MM.1S (cell line): ENCODE data around the gene DOK3.

Source experiments
- DNase-seq: peaks from one replicate; pipeline ENCODE4 v3.0.0-alpha.2; 2015
- H2AFZ ChIP-seq: fragments of 300-600 bp; sonication (generic); 2 replicates; pipeline ENCODE4 v1.6.0; 2016; ENCODE audit warnings: antibody characterized with exemption, low read length
- H3F3A ChIP-seq: fragments of 300-600 bp; sonication (generic); 2 replicates; pipeline ENCODE4 v1.6.1; 2016; ENCODE audit warnings: mild to moderate bottlenecking, antibody characterized with exemption, low read length, moderate library complexity, mixed read lengths; ENCODE audit not compliant: insufficient read depth
- H3K27ac ChIP-seq: fragments of 300-600 bp; sonication (generic); 2 replicates; pipeline ENCODE4 v1.5.1; 2016; ENCODE audit warnings: mild to moderate bottlenecking, low read length
- H3K27me3 ChIP-seq: fragments of 300-600 bp; sonication (generic); replicated peaks from 2 replicates; pipeline ENCODE4 v1.6.0; 2016; ENCODE audit warnings: low read length; ENCODE audit not compliant: insufficient read depth
- H3K36me3 ChIP-seq: fragments of 300-600 bp; sonication (generic); replicated peaks from 2 replicates; pipeline ENCODE4 v1.6.1; 2016; ENCODE audit warnings: mild to moderate bottlenecking, low read length, mixed read lengths; ENCODE audit not compliant: insufficient read depth
- H3K4me1 ChIP-seq: fragments of 300-600 bp; sonication (generic); 2 replicates; pipeline ENCODE4 v1.6.1; 2016; ENCODE audit warnings: low read length, mixed read lengths
- H3K4me2 ChIP-seq: fragments of 300-600 bp; sonication (generic); 2 replicates; pipeline ENCODE4 v1.6.0; 2016; ENCODE audit warnings: low read depth, low read length
- H3K4me3 ChIP-seq: fragments of 300-600 bp; sonication (generic); 2 replicates; pipeline ENCODE4 v1.5.1; 2016; ENCODE audit warnings: low read length, mixed read lengths
- H3K79me2 ChIP-seq: fragments of 300-600 bp; sonication (generic); 2 replicates; pipeline ENCODE4 v1.6.1; 2016; ENCODE audit warnings: mixed run types, low read length, mixed read lengths
- H3K9ac ChIP-seq: fragments of 300-600 bp; sonication (generic); 2 replicates; pipeline ENCODE4 v1.6.1; 2016; ENCODE audit warnings: low read length, mixed read lengths
- H3K9me2 ChIP-seq: fragments of 300-600 bp; sonication (generic); replicated peaks from 2 replicates; pipeline ENCODE4 v1.6.1; 2016; ENCODE audit warnings: mild to moderate bottlenecking, low read length, mixed read lengths; ENCODE audit not compliant: insufficient read depth
- H3K9me3 ChIP-seq: fragments of 300-600 bp; sonication (generic); replicated peaks from 2 replicates; pipeline ENCODE4 v1.6.1; 2016; ENCODE audit warnings: mild to moderate bottlenecking, low read length, mixed read lengths; ENCODE audit not compliant: insufficient read depth
- H4K20me1 ChIP-seq: fragments of 300-600 bp; sonication (generic); 2 replicates; pipeline ENCODE4 v1.6.1; 2016; ENCODE audit warnings: mild to moderate bottlenecking, low read length, moderate library complexity, mixed read lengths; ENCODE audit not compliant: insufficient read depth
- EZH2 ChIP-seq: fragments of 300-600 bp; sonication (generic); optimal IDR thresholded peaks from 2 replicates; pipeline ENCODE3; 2017; ENCODE audit warnings: low read depth, mild to moderate bottlenecking, antibody characterized with exemption, low read length, mixed read lengths
- EZH2phosphoT487 ChIP-seq: fragments of 300-600 bp; sonication (generic); IDR thresholded peaks from 2 replicates; pipeline ENCODE4 v1.6.1; 2018; ENCODE audit warnings: antibody characterized with exemption, low read length
- TF ChIP-seq, protein P1 (sequence below): fragments of 300-600 bp; sonication (generic); IDR thresholded peaks from 2 replicates; pipeline ENCODE4 v1.5.1; 2016; ENCODE audit warnings: antibody characterized with exemption, low read length, mixed read lengths

The DOK3 gene

DNA sequence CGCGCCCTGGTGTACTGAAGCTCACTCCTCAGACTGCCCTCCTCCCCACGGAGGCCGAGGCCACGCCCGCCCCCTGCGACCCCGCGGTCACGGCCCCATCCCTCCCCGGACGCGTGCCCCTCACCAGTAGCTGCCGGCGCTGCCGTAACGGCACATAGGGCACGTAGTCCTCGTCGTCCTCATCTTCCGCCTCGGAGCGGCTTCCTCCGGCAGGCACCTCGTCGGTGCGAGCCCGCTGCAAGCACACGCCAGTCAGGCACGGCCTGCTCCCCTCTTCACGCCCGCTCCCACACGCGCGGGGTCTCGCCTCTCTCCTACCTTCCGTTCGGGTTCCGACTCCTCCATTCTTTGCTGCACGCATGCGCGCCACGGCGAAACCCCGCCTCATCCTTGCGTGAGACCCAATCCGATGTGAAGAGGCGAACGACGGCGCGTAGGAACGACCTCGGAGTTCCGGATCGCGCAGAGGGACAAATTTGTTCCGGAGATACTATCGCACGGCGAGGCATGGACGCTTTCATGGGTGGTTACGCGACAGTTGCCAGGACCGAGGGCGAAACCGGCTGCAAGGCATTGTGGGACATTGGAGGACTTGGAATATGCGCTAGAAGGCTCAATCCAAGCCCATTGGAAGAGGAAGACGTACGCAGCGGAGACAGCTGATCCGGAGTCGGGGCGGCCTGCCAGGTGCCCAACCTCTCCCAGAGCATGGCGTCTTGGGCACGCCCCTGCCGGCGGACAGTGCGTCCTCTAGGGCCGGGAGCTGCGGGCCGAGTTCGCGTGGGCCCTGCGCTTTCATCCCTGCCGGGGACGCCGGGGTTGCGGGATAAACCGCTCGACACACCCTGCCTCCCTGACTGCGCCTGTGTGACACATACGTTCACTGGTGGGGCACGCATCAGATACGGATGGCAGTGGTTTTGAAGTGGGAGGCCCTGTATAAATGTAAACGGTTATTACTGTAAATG lies 7.3 kb upstream of the DOK3 start, which contains the start of gene DDX41:
Gene DDX41 (minus strand): TSS at position 361 of the 968 bp plus-strand sequence. CDS start 16 bp downstream, at position 345.
- H3K4me1 ChIP-seq: 0 out of 2 replicates have a peak, but pooled peaks cover 7% of the 10 kb centered on the region
- peak; percentile 97 for DNase-seq
- peak within 1 kb of the TSS; percentile 92 for H3K4me2 ChIP-seq
- no peak for TF ChIP-seq EZH2
- H3K9ac ChIP-seq: peak within 1 kb of the TSS; percentile 82
- no peaks in the 10 kb centered on the region for H3F3A ChIP-seq
- H3K4me3 ChIP-seq: peak within 1 kb of the TSS; percentile 97
- peak within 1 kb of the TSS; percentile 86 for H2AFZ ChIP-seq
- no peaks in the 10 kb centered on the region for H3K9me3 ChIP-seq
- no peaks in the 10 kb centered on the region for H3K36me3 ChIP-seq
- no peaks in the 10 kb centered on the region for H3K27me3 ChIP-seq
- peaks cover 38% of the 10 kb centered on the region for H3K79me2 ChIP-seq
- no peaks in the 10 kb centered on the region for H4K20me1 ChIP-seq
- H3K9me2 ChIP-seq: no peaks in the 10 kb centered on the region
- peak within 1 kb of the TSS; percentile 32; the same call in 1 of the 2 replicates for H3K27ac ChIP-seq

DNA sequence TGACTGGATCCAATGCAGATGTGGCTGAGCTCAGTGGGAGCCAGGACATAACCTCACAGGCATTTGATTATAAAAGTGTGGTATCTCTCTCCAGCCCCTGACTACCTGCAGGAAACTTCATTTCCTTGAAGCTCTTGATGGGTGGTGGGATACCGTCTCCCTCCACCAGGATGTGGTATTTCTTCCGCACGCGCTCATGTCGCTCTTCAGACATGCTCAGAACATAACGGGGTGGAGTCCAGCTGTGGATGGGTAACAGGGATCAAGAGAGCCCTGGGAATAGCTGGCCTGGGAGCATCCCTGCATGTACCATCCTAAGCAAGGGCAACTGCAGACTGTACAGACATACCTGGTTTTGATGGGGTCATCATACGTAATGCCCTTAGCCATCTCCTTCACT lies 6.0 kb upstream of the DOK3 start:
- DNase-seq: no peak
- Histone ChIP-seq H3K27ac (no peak overlapping the region), H2AFZ (no peak overlapping the region), H3K9me3 (no peaks in the 10 kb centered on the region), H3K4me2 (peak overlapping the region; percentile 92), H3K36me3 (no peaks in the 10 kb centered on the region; the same call in 1 of the 2 replicates), H3K9me2 (no peaks in the 10 kb centered on the region), H3K79me2 (peaks cover 38% of the 10 kb centered on the region), H3K27me3 (no peaks in the 10 kb centered on the region), H3F3A (no peaks in the 10 kb centered on the region), H3K4me1 (0 out of 2 replicates have a peak, but pooled peaks cover 7% of the 10 kb centered on the region), H4K20me1 (no peaks in the 10 kb centered on the region), H3K4me3 (peak overlapping the region; percentile 97), H3K9ac (peak overlapping the region; percentile 82; the same call in 1 of the 2 replicates)
- TF ChIP-seq EZH2: no peak
- TF ChIP-seq EZH2phosphoT487: no peak
- TF ChIP-seq, protein P1, sequence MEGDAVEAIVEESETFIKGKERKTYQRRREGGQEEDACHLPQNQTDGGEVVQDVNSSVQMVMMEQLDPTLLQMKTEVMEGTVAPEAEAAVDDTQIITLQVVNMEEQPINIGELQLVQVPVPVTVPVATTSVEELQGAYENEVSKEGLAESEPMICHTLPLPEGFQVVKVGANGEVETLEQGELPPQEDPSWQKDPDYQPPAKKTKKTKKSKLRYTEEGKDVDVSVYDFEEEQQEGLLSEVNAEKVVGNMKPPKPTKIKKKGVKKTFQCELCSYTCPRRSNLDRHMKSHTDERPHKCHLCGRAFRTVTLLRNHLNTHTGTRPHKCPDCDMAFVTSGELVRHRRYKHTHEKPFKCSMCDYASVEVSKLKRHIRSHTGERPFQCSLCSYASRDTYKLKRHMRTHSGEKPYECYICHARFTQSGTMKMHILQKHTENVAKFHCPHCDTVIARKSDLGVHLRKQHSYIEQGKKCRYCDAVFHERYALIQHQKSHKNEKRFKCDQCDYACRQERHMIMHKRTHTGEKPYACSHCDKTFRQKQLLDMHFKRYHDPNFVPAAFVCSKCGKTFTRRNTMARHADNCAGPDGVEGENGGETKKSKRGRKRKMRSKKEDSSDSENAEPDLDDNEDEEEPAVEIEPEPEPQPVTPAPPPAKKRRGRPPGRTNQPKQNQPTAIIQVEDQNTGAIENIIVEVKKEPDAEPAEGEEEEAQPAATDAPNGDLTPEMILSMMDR: no peak

DNA sequence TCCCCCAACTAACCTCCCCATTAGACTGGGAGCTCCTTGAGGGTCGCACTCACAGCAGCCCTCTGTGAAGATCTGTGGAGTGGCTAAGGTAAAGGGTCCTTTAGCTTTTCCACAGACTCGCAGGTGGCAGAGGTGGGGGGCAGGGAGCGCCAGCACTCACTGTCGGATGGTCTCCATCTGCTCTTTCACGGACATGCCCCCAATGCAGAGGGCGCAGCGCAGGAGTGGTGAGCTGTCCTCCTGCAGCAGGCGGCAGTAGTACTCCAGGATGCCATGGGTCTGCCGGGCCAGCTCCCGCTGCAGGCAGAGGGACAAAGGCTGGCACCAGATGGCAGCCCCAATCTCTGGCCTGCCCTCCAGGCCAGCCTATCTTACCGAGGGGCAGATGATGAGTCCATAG lies 4.9 kb upstream of the DOK3 start:
- Histone ChIP-seq H2AFZ (no peak overlapping the region), H3K4me2 (no peak overlapping the region), H3K36me3 (no peaks in the 10 kb centered on the region; the same call in 1 of the 2 replicates), H3K27ac (no peak overlapping the region), H3K4me1 (peaks cover 13% of the 10 kb centered on the region), H4K20me1 (no peaks in the 10 kb centered on the region), H3K9me2 (no peaks in the 10 kb centered on the region), H3F3A (no peaks in the 10 kb centered on the region), H3K4me3 (no peak overlapping the region), H3K79me2 (peaks cover 34% of the 10 kb centered on the region), H3K27me3 (no peaks in the 10 kb centered on the region), H3K9ac (no peak overlapping the region), H3K9me3 (no peaks in the 10 kb centered on the region)
- TF ChIP-seq EZH2 (no peak), EZH2phosphoT487 (no peak)
- TF ChIP-seq, protein P1: no peak
- DNase-seq: no peak
